Activated naive CD8-positive, alpha-beta T cell treated with anti-CD3 and anti-CD28 coated beads, Interleukin-2, amount 50 U/mL, for 24 hours (primary cell): Measurements from ENCODE around the gene STUB1.

Source experiments
- ATAC-seq: fragments of 150-1000 bp; cut with Tn5 transposase; one replicate; pipeline ENCODE4 v1.10.0; 2021
- DNase-seq: peaks from one replicate; pipeline ENCODE4 v3.0.0; 2021
- H3K27ac Mint-ChIP-seq: one replicate; pipeline ENCODE4 v1.8.0; 2021; ENCODE audit warnings: mild to moderate bottlenecking, mixed read lengths
- H3K27me3 Mint-ChIP-seq: one replicate; pipeline ENCODE4 v1.8.0; 2021; ENCODE audit warnings: mixed read lengths
- H3K36me3 Mint-ChIP-seq: one replicate; pipeline ENCODE4 v1.8.0; 2021; ENCODE audit warnings: low read depth, mixed read lengths
- H3K4me1 Mint-ChIP-seq: one replicate; pipeline ENCODE4 v1.8.0; 2021; ENCODE audit warnings: mixed read lengths
- H3K4me3 Mint-ChIP-seq: one replicate; pipeline ENCODE4 v1.8.0; 2021; ENCODE audit warnings: mild to moderate bottlenecking, moderate library complexity, mixed read lengths
- H3K9me3 Mint-ChIP-seq: one replicate; pipeline ENCODE4 v1.8.0; 2021; ENCODE audit warnings: mixed read lengths

STUB1 gene

DNA sequence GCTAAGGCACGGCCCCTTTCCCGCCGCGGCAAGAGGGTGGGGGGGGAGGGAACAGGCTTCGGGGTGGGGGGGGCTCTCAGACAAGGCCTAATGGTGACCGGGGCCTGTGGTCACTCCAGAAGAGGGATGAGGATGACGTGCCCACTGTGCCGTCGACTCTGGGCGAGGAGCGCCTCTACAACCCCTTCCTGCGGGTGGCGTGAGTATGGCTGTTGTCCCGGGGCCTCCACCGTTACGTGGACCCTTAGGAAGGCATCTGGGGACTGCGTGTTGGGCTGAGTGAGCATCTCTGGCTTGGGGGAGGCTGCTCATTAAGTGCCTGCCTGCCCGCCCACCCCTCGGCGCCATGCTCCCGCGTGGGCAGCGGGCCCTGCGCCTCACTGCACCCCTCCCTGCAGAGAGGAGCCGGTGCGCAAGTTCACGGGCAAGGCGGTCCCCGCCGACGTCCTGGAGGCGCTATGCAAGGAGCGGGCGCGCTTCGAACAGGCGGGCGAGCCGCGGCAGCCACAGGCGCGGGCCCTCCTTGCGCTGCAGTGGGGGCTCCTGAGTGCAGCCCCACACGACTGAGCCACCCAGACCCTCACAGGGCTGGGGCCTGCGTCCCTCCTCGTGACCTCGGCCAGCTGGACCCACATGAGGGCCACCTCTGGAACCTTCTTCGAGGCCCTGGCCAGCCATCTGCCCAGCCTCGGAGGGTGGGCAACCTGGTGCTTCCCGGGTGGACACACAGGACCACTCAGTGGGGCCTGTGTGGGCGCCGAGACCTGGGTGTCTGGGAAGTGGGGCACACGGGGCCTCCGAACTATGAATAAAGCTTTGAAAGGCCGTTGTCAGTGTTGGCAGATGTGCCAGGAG, 48.9 kb downstream of the STUB1 start:
- no peaks in the 10 kb centered on the region for H3K9me3 Mint-ChIP-seq
- H3K4me1 Mint-ChIP-seq, result no peaks in the 10 kb centered on the region

GRCh38 chr16:729768-730665, 49.8 kb downstream of the STUB1 start:
- H3K27me3 Mint-ChIP-seq, result no peaks in the 10 kb centered on the region
- H3K4me3 Mint-ChIP-seq, result no peak overlapping the region
- H3K27ac Mint-ChIP-seq, result no peak overlapping the region
- peaks cover under 1% of the 10 kb centered on the region for H3K36me3 Mint-ChIP-seq
- DNase-seq, result no peak
- peaks cover 3% of the 10 kb centered on the region for H3K4me1 Mint-ChIP-seq
- no peaks in the 10 kb centered on the region for H3K9me3 Mint-ChIP-seq
- ATAC-seq, result no peak

More for the DNA sequence above, 48.9 kb downstream of the STUB1 start:
- no peak overlapping the region for H3K27ac Mint-ChIP-seq
- DNase-seq (no peak), ATAC-seq (no peak)
- no peaks in the 10 kb centered on the region for H3K36me3 Mint-ChIP-seq
- H3K27me3 Mint-ChIP-seq, result no peaks in the 10 kb centered on the region
- peak overlapping the region; percentile 42 for H3K4me3 Mint-ChIP-seq

- Mint-ChIP-seq H3K4me1 (peaks cover 12% of the 10 kb centered on the region), H3K4me3 (no peak overlapping the region), H3K36me3 (peaks cover 3% of the 10 kb centered on the region), H3K9me3 (no peaks in the 10 kb centered on the region), H3K27ac (no peak overlapping the region), H3K27me3 (no peaks in the 10 kb centered on the region)
- DNase-seq (no peak), ATAC-seq (no peak)
Observed at GRCh38 chr16:730666-731509, 50.7 kb downstream of the STUB1 start.

DNA sequence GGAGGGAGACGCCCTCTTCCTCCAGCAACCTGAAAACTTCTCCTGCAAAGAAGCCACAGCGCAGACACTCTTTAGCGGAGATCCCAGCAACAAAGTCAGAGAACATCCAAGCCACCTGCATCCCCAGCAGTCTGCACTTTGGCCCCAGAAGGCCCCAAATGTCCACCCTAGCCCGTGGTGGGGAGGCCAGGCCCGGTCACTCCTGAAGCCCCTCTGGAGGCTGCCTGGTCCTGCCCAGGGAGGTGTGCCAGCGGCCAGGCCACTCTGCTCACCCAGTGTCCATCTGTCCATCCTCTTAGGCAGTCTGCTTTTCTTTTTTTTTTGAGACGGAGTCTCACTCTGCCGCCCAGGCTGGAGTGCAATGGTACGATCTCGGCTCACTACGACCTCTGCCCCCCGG, 52.1 kb downstream of the STUB1 start:
- Mint-ChIP-seq H3K4me1 (peaks cover 18% of the 10 kb centered on the region), H3K27ac (no peak overlapping the region), H3K4me3 (no peak overlapping the region), H3K36me3 (peaks cover 5% of the 10 kb centered on the region), H3K27me3 (no peaks in the 10 kb centered on the region), H3K9me3 (no peaks in the 10 kb centered on the region)
- ATAC-seq (no peak), DNase-seq (no peak)
